Spleen (tissue), 11 donors: Measurements from ENCODE around the gene BPI. TPM values are rescaled to one million over a fixed set of nuclear protein-coding genes. Genes with fewer than 3 reads are reported as not detected.

Experiments used
- DNase-seq: peaks from one replicate; pipeline ENCODE4 v3.0.0-alpha.2; 2020
- H3K27ac ChIP-seq, 8 donors: fragments of 200-600 bp; sonication (generic) in 7 of 8; 1 replicate in 4 of 8; 2 replicates in 4 of 8; pipeline versions ENCODE4 v1.5.0 to v1.8.0; 2016 to 2021; ENCODE audit warnings: inconsistent platforms in 4 of 8, mild to moderate bottlenecking in 4 of 8, moderate library complexity in 1 of 8
- H3K27me3 ChIP-seq, 7 donors: fragments of 200-600 bp; sonication (generic) in 6 of 7; replicated peaks in 1 of 7; 1 replicate in 4 of 7; 2 replicates in 3 of 7; pipeline versions ENCODE4 v1.5.0 to v1.8.0; 2016 to 2021; ENCODE audit warnings: inconsistent platforms in 3 of 7, mild to moderate bottlenecking in 1 of 7
- H3K36me3 ChIP-seq, 6 donors: fragments of 200-600 bp; sonication (generic) in 5 of 6; 1 replicate in 4 of 6; 2 replicates in 2 of 6; pipeline versions ENCODE4 v1.5.0 to v1.8.0; 2016 to 2021; ENCODE audit warnings: inconsistent platforms in 2 of 6
- H3K4me1 ChIP-seq, 6 donors: fragments of 200-600 bp; sonication (generic) in 5 of 6; 1 replicate in 3 of 6; 2 replicates in 3 of 6; pipeline versions ENCODE4 v1.5.0 to v1.8.0; 2016 to 2021; ENCODE audit warnings: inconsistent platforms in 3 of 6
- H3K4me3 ChIP-seq, 8 donors: fragments of 200-600 bp; sonication (generic) in 7 of 8; 1 replicate in 4 of 8; 2 replicates in 4 of 8; pipeline versions ENCODE4 v1.5.0 to v1.8.0; 2016 to 2021; ENCODE audit warnings: inconsistent platforms in 4 of 8, mild to moderate bottlenecking in 4 of 8, moderate library complexity in 2 of 8
- H3K9me3 ChIP-seq, 8 donors: fragments of 200-600 bp; sonication (generic) in 7 of 8; 1 replicate in 4 of 8; 2 replicates in 4 of 8; pipeline versions ENCODE4 v1.5.0 to v1.8.0; 2016 to 2021; ENCODE audit warnings: inconsistent platforms in 4 of 8
- POLR2A ChIP-seq, 3 donors: fragments of 450-650 bp; IDR thresholded peaks; one replicate each; pipeline ENCODE4 v1.5.1; 2017; ENCODE audit warnings: antibody characterized with exemption in 3 of 3, mild to moderate bottlenecking in 1 of 3
- POLR2AphosphoS5 ChIP-seq, 3 donors: sonication (generic); formaldehyde crosslinking; IDR thresholded peaks; one replicate each; pipeline ENCODE4 v1.5.1; 2017; ENCODE audit warnings: antibody characterized with exemption in 3 of 3
- WGBS, 5 donors: extraction: QIAGEN DNeasy Blood & Tissue Kit in 3 of 5; methylation state at CpG; one replicate each; pipeline versions ENCODE4 v1.1.5 to v1.1.7; 2013 to 2018; 5-methylcytosine and 5-hydroxymethylcytosine counted together
- intact Hi-C: fragments of 100-400 bp; cut with DNase I; formaldehyde crosslinking; loops from one replicate; pipeline ENCODE4 v1.15.0; 2023; ENCODE audit warnings: low total_unique reads
- polyA plus RNA-seq, 3 donors: library from polyadenylated mRNA; stranded (reverse); fragments of 200-250 nt; gene quantifications; one replicate each; pipeline ENCODE4 v1.2.1, GENCODE V29; 2013
- total RNA-seq, 7 donors: library from RNA; depleted of rRNA in 3 of 7; stranded (reverse); fragments of >200 nt in 3 of 7; fragmentation: NEBNext Ultra II Directional in 4 of 7; extraction: Animal tissue kit (Norgen Biotek cat#: 25700) in 4 of 7; gene quantifications; one replicate each; pipeline versions ENCODE4 v1.1.0 to v1.2.1, GENCODE V29; 2016 to 2021
- TF ChIP-seq, protein P1 (sequence below), 11 experiments: fragments of 200-600 bp in 7 of 11; fragments of 450-650 bp in 4 of 11; sonication (generic) in 4 of 11; IDR thresholded peaks in 8 of 11; conservative IDR thresholded peaks in 3 of 11; 1 replicate in 7 of 11; 2 replicates in 4 of 11; pipeline versions ENCODE4 v1.4.0 to v1.8.0; 2016 to 2021; ENCODE audit warnings: antibody characterized with exemption in 11 of 11, inconsistent platforms in 4 of 11, mild to moderate bottlenecking in 1 of 11
- donor health status: healthy with polysubstance abuse.
- donor health status: DM: no; HTN: no; CAD: no; lungs with moderate emphysema.
- donor health status: DM: no; HTN: no; CAD: no.
- donor health status: Bipolar disorder and iron deficiency.
- donor health status: healthy.
- donor health status: DM: no; HTN: no; CAD: no.
- donor health status: DM: yes; HTN: yes; CAD: no.

Gene BPI
- total and polyA plus RNA-seq, 10 donors, result 1.1 to 49.4 (median 4.3) TPM

DNA sequence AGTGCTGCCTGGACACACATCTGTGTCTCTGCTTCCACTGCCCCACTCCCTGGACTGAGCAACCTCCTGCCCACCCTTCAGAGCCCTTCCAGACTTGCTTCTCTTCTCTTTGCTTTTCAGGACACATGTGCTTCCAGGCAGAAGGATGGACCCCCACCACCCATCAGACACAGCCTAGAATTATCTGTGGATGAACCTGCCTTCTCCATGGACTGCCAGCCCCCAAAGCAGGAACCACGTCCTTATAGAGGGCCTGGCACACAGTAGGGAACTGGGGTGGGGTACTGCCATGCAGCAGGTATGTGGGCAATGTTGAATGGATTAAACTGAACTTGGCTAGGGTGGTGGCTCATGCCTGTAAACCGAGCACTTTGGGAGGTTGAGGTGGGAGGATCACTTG, 47.0 kb upstream of the BPI start:
- H3K27me3 ChIP-seq, result peaks cover 0 to 47% (median 15%) of the 10 kb centered on the region in 7 donors
- H3K4me1 ChIP-seq, result peaks cover 0 to 21% (median 7%) of the 10 kb centered on the region in 6 donors
- no peak overlapping the region for H3K27ac ChIP-seq
- TF ChIP-seq POLR2AphosphoS5 (IDR thresholded peaks at IDR 0.05) (no peak), POLR2A (IDR thresholded peaks at IDR 0.05) (no peak)
- TF ChIP-seq, protein P1, sequence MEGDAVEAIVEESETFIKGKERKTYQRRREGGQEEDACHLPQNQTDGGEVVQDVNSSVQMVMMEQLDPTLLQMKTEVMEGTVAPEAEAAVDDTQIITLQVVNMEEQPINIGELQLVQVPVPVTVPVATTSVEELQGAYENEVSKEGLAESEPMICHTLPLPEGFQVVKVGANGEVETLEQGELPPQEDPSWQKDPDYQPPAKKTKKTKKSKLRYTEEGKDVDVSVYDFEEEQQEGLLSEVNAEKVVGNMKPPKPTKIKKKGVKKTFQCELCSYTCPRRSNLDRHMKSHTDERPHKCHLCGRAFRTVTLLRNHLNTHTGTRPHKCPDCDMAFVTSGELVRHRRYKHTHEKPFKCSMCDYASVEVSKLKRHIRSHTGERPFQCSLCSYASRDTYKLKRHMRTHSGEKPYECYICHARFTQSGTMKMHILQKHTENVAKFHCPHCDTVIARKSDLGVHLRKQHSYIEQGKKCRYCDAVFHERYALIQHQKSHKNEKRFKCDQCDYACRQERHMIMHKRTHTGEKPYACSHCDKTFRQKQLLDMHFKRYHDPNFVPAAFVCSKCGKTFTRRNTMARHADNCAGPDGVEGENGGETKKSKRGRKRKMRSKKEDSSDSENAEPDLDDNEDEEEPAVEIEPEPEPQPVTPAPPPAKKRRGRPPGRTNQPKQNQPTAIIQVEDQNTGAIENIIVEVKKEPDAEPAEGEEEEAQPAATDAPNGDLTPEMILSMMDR (IDR thresholded peaks at IDR 0.05 in 8 of 11, conservative IDR thresholded peaks at IDR 0.05 in 3 of 11), result no peak
- intact Hi-C loops, result no loop called here
- DNase-seq, result no peak
- WGBS, 5 donors, result 69 to 87% (median 73%) methylated on average over 2 of the region's 2 CpGs
- no peaks in the 10 kb centered on the region for H3K36me3 ChIP-seq
- H3K4me3 ChIP-seq, result no peak overlapping the region
- H3K9me3 ChIP-seq, result no peaks in the 10 kb centered on the region

DNA sequence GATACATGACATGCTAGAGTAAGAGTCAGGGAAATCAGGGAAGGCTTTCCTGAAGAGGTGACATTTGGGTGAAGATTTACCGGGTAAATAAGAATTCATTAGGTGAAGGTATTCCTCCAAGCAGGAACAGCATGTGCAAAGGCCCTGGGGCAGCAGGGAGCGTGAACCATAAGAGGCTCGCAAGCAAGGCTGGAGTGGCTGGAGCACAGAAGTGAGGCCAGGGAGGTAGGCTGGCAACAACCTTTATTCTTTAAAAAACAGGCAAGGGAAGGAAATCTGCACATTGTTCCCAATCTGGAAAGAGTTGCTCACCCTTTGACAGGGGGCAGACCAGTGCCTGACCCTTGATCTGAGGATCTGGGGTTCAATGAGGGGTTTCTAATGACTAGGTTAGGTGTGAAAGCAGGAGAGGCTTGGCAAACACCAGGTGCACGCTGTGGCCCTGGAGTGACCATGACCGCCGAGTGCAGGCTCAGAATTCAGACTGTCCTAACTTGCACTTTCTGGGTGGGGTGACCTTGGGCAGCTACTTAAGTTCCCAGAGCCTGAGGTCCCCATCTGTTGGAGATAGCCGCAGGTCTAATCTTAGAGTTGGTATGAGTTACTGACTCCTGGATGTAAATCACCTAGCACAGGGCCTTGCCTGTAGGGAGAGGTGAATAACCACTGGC, 45.3 kb upstream of the BPI start:
- 88 to 95% (median 94%) methylated on average over 6 to 7 of the region's 7 CpGs for WGBS, 5 donors
- DNase-seq, result no peak
- no peaks in the 10 kb centered on the region for H3K36me3 ChIP-seq
- H3K4me1 ChIP-seq, result peaks cover 0 to 20% (median 4%) of the 10 kb centered on the region in 6 donors
- H3K9me3 ChIP-seq, result no peaks in the 10 kb centered on the region
- intact Hi-C loops, result no loop called here
- TF ChIP-seq, protein P1 (IDR thresholded peaks at IDR 0.05 in 8 of 11, conservative IDR thresholded peaks at IDR 0.05 in 3 of 11), result no peak
- TF ChIP-seq POLR2A (IDR thresholded peaks at IDR 0.05) (no peak), POLR2AphosphoS5 (IDR thresholded peaks at IDR 0.05) (no peak)
- H3K27ac ChIP-seq, result no peak overlapping the region
- peaks cover 0 to 49% (median 15%) of the 10 kb centered on the region in 7 donors for H3K27me3 ChIP-seq
- no peak overlapping the region for H3K4me3 ChIP-seq

DNA sequence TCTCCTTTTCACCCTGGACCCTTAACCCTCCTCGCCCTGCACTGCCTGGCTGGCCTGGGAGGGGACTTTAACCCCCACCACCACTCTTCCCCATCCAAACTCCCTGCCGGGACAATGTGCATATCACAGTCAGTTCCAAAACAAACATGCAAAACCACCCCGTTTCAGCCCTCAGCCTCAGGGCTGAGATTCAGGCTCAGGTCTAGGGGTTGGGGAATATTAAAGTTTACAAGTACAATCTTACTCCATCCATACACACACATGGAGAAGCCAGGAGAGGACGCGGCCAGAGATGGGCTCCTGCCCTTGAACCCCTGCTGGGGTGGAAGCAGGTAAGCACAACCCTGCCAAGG, 44.0 kb upstream of the BPI start:
- no peaks in the 10 kb centered on the region for H3K9me3 ChIP-seq
- peaks cover 0 to 49% (median 15%) of the 10 kb centered on the region in 7 donors for H3K27me3 ChIP-seq
- H3K4me1 ChIP-seq, result peaks cover 0 to 20% (median 4%) of the 10 kb centered on the region in 6 donors
- peak overlapping the region in 6 of 8 donors; percentile 11 to 63 (median 58) for H3K27ac ChIP-seq
- H3K36me3 ChIP-seq, result no peaks in the 10 kb centered on the region
- 20 to 28% (median 25%) methylated on average over 5 of the region's 5 CpGs for WGBS, 5 donors
- DNase-seq, result no peak
- H3K4me3 ChIP-seq, result peak overlapping the region in 6 of 8 donors; percentile 4 to 50 (median 18)
- TF ChIP-seq POLR2A (IDR thresholded peaks at IDR 0.05) (no peak), POLR2AphosphoS5 (IDR thresholded peaks at IDR 0.05) (no peak)
- TF ChIP-seq, protein P1 (IDR thresholded peaks at IDR 0.05 in 8 of 11, conservative IDR thresholded peaks at IDR 0.05 in 3 of 11), result no peak
- intact Hi-C loops, result no loop called here

DNA sequence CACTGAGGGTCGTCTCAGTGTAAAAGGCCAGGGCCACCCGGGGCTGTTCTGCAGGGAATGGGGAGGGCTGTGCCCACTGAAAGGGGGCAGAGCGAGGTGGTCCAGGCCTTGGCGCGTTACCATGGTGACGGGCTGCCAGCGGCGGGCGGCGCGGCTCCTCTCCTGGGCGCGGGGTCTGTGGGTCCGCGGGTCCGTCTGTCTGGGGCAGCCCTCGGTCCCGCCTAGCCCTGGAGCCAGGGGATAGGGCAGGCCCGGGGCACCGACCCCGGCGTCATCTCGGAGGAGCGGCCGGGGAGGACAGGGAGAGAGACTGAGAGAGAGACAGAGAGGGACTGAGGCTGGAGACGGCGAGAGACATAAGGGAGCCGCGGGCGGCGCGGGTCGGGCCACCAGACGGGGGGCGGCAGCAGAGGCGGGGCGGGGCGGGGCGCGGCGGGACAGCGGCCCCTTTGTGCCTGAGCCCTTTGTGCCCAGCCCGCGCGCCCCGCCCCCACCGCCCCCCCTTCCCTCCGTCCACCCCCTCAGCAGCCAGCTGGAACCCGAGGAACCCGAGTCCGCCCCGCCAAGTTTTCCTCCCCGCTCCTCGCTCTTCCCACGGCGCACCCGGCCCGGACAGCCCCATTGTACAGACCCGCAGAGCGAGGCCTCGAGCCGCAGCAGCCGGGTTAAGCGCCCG, 43.4 kb upstream of the BPI start, which contains the start of gene KIAA1755:
KIAA1755 (minus strand) TSS at position 358 of the 676 bp plus-strand sequence; CDS start at position 123, 235 bp downstream.
- no peak for DNase-seq
- TF ChIP-seq, protein P1 (IDR thresholded peaks at IDR 0.05 in 8 of 11, conservative IDR thresholded peaks at IDR 0.05 in 3 of 11), result no peak
- no peak for TF ChIP-seq POLR2A (IDR thresholded peaks at IDR 0.05)
- no peak for TF ChIP-seq POLR2AphosphoS5 (IDR thresholded peaks at IDR 0.05)
- 10 to 15% (median 12%) methylated on average over 14 to 56 of the region's 65 CpGs for whole genome bisulfite sequencing, 5 donors

More for the DNA sequence above, 43.4 kb upstream of the BPI start, which contains the start of gene KIAA1755:
- Histone ChIP-seq H3K36me3 (no peaks in the 10 kb centered on the region), H3K9me3 (no peaks in the 10 kb centered on the region), H3K27me3 (peaks cover 0 to 49% (median 15%) of the 10 kb centered on the region in 7 donors), H3K27ac (peak within 1 kb of the TSS in 6 of 8 donors; percentile 11 to 63 (median 58)), H3K4me1 (peaks cover 0 to 16% (median 4%) of the 10 kb centered on the region in 6 donors), H3K4me3 (peak within 1 kb of the TSS in 7 of 8 donors; percentile 4 to 50 (median 17))
- intact Hi-C loops, result no loop called here
